Measurements from ENCODE around the gene OR51D1. TPM values are rescaled to one million over a fixed set of nuclear protein-coding genes. Genes with fewer than 3 reads are reported as not detected.

Gene OR51D1
- total and polyA plus RNA-seq, 4 donors = not detected

- Histone ChIP-seq H3K9ac (ENCODE audit: low read depth in 1 of 2, low read length in 2 of 2) (no peak overlapping the region), H3K27me3 (ENCODE audit: control insufficient read depth in 4 of 4, insufficient read depth in 4 of 4, low read length in 3 of 4) (no peaks in the 10 kb centered on the region), H3K4me1 (ENCODE audit: control insufficient read depth in 4 of 4, insufficient read depth in 4 of 4, low read length in 3 of 4) (no peaks in the 10 kb centered on the region), H3K36me3 (ENCODE audit: control insufficient read depth in 4 of 4, insufficient read depth in 3 of 4, low read depth in 1 of 4, low read length in 3 of 4) (no peaks in the 10 kb centered on the region), H3K27ac (ENCODE audit: low read depth in 1 of 2, low read length in 2 of 2) (no peak overlapping the region), H3K9me3 (ENCODE audit: control insufficient read depth in 4 of 4, low read length in 3 of 4) (no peaks in the 10 kb centered on the region), H3K4me3 (ENCODE audit: low read depth in 1 of 3, low read length in 3 of 3) (no peak overlapping the region)
- TF ChIP-seq GABPA (IDR thresholded peaks at IDR 0.05 in 1 of 2, conservative IDR thresholded peaks at IDR 0.05 in 1 of 2) (no peak), FOXA2 (IDR thresholded peaks at IDR 0.05) (no peak), SP1 (IDR thresholded peaks at IDR 0.05) (no peak), ZBTB33 (IDR thresholded peaks at IDR 0.05) (no peak), CTCF (IDR thresholded peaks at IDR 0.05; ENCODE audit: low read depth, low read length, missing input control) (no peak), HNF4A (conservative IDR thresholded peaks at IDR 0.05) (no peak), RAD21 (IDR thresholded peaks at IDR 0.05) (no peak), REST (IDR thresholded peaks at IDR 0.05) (no peak), MAX (IDR thresholded peaks at IDR 0.05) (no peak), FOXA1 (IDR thresholded peaks at IDR 0.05) (no peak), TAF1 (conservative IDR thresholded peaks at IDR 0.05) (no peak), HNF4G (IDR thresholded peaks at IDR 0.05) (no peak), RXRA (IDR thresholded peaks at IDR 0.05) (no peak), YY1 (IDR thresholded peaks at IDR 0.05) (no peak), JUND (IDR thresholded peaks at IDR 0.05) (no peak), ATF3 (IDR thresholded peaks at IDR 0.05) (no peak), NR2F2 (IDR thresholded peaks at IDR 0.05) (no peak), EGR1 (IDR thresholded peaks at IDR 0.05; ENCODE audit: low read depth in 2 of 2) (no peak)
- WGBS = 55% methylated on average over 3 of the region's 3 CpGs
- DNase-seq (ENCODE audit: low spot score) = no peak
Observed at GRCh38 chr11:4680341-4680740, 43.1 kb downstream of the OR51D1 start.
